Right ventricle myocardium superior (tissue), 1 donor: ENCODE data around the gene CD1B. TPM values are rescaled to one million over a fixed set of nuclear protein-coding genes. Genes with fewer than 3 reads are reported as not detected.

Experiments used
- total RNA-seq: library from RNA; stranded (reverse); fragmentation: NEBNext Ultra II Directional; extraction: Animal tissue kit (Norgen Biotek cat#: 25700); gene quantifications from one replicate; pipeline ENCODE4 v1.2.1, GENCODE V29; 2021
- donor health status: DM: no; HTN: yes; CAD: no; lungs with severe emphysema.

Gene CD1B
- total RNA-seq, 1 donor from 2014 or later: not detected

Other genes starting within 250 kb of the CD1B start
- gene CD1D, start 150.6 kb downstream of the CD1B start, total RNA-seq: 1.2 TPM
- gene CD1A, start 77.1 kb downstream of the CD1B start, total RNA-seq: not detected
- gene CD1C, start 41.6 kb downstream of the CD1B start, total RNA-seq: 0.19 TPM
- not detected for gene CD1E, start 22.4 kb upstream of the CD1B start, total RNA-seq
- gene OR10T2, start 67.9 kb upstream of the CD1B start, total RNA-seq: not detected
- not detected for gene OR10K2, start 94.7 kb upstream of the CD1B start, total RNA-seq
- gene OR10K1, start 130.3 kb upstream of the CD1B start, total RNA-seq: not detected
- not detected for gene OR10R2, start 140.7 kb upstream of the CD1B start, total RNA-seq
- not detected for gene OR6Y1, start 222.9 kb upstream of the CD1B start, total RNA-seq
- not detected for gene OR6P1, start 239.0 kb upstream of the CD1B start, total RNA-seq
- not detected for gene OR10X1, start 248.4 kb upstream of the CD1B start, total RNA-seq